IgD-negative memory B cell (primary cell): ENCODE data around the gene SESN2. TPM values are rescaled to one million over a fixed set of nuclear protein-coding genes. Genes with fewer than 3 reads are reported as not detected.

Experiments
- H3K27ac Mint-ChIP-seq, 3 donors: one replicate each; pipeline ENCODE4 v1.8.0; 2020 to 2022; ENCODE audit warnings: mild to moderate bottlenecking in 3 of 3, mixed read lengths in 3 of 3, moderate library complexity in 1 of 3
- H3K27me3 Mint-ChIP-seq: one replicate; pipeline ENCODE4 v1.8.0; 2021; ENCODE audit warnings: mixed read lengths
- H3K36me3 Mint-ChIP-seq: one replicate; pipeline ENCODE4 v1.8.0; 2020; ENCODE audit warnings: mild to moderate bottlenecking, mixed read lengths
- H3K4me1 Mint-ChIP-seq, 3 donors: one replicate each; pipeline ENCODE4 v1.8.0; 2020 to 2022; ENCODE audit warnings: mixed read lengths in 3 of 3, mild to moderate bottlenecking in 1 of 3
- H3K4me3 Mint-ChIP-seq, 4 donors: one replicate each; pipeline ENCODE4 v1.8.0; 2020 to 2022; ENCODE audit warnings: mild to moderate bottlenecking in 4 of 4, mixed read lengths in 4 of 4, moderate library complexity in 3 of 4
- H3K9me3 Mint-ChIP-seq, 3 donors: one replicate each; pipeline ENCODE4 v1.8.0; 2020 to 2021; ENCODE audit warnings: mixed read lengths in 3 of 3, mild to moderate bottlenecking in 1 of 3
- polyA plus RNA-seq: library from polyadenylated mRNA; unstranded; fragments of 300-500 nt; fragmentation: Illumina TruSeq; gene quantifications from one replicate; pipeline ENCODE4 v1.2.3, GENCODE V29; 2021

Gene SESN2
- polyA plus RNA-seq, 1 donor from 2014 or later, result 5.9 TPM

DNA sequence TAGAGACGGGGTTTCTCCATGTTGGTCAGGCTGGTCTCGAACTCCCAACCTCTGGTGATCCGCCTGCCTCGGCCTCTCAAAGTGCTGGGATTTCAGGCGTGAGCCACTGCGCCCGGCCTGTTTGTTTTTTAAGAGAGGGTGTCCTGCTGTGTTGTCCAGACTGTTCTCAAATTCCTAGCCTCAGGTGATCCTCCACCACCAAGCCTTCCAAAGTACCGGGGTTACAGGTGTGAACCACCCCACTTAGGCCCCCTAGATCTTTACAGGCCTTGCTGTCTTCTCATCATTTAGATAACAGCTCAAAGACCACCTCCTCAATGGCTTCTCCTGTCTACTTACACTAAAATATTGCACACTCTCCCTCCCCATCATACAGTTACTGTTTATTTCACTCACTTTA lies 6.3 kb downstream of the SESN2 start:
- peak overlapping the region in 1 of 3 donors; percentile 74 for H3K27ac Mint-ChIP-seq
- H3K9me3 Mint-ChIP-seq, result no peaks in the 10 kb centered on the region
- peaks cover 3% of the 10 kb centered on the region for H3K36me3 Mint-ChIP-seq
- no peak overlapping the region for H3K4me3 Mint-ChIP-seq
- no peaks in the 10 kb centered on the region for H3K27me3 Mint-ChIP-seq
- H3K4me1 Mint-ChIP-seq, result peaks cover 8 to 12% (median 11%) of the 10 kb centered on the region in 3 donors

GRCh38 chr1:28266920-28267322 lies 7.6 kb downstream of the SESN2 start:
- Mint-ChIP-seq H3K27me3 (no peaks in the 10 kb centered on the region), H3K4me1 (peaks cover 0 to 3% (median 2%) of the 10 kb centered on the region in 3 donors), H3K36me3 (peaks cover 3% of the 10 kb centered on the region), H3K4me3 (no peak overlapping the region), H3K9me3 (no peaks in the 10 kb centered on the region), H3K27ac (peak overlapping the region in 1 of 3 donors; percentile 71)

DNA sequence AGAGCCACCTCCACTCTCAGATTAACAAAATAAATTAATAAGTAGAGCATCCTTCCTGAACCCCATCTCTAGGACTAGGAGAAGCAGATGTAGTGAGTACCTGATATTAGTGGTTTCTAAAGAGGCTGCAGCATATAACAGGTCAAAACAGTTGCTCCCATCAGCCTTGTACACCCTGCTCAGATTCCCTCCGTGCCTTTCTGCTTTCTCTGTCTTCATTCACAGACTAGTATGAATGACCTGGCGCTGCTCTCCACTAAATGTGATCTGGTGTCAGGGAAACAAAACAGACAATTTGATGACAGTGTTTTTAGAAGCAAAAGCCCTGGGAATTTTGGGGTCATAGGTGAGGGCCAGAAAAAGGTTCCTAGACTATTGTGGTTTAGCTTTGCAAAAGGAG lies 8.3 kb downstream of the SESN2 start:
- Mint-ChIP-seq H3K27me3 (no peaks in the 10 kb centered on the region), H3K36me3 (peaks cover 3% of the 10 kb centered on the region), H3K9me3 (no peaks in the 10 kb centered on the region), H3K27ac (peak overlapping the region in 1 of 3 donors; percentile 87), H3K4me1 (peaks cover 0 to 3% (median 2%) of the 10 kb centered on the region in 3 donors), H3K4me3 (no peak overlapping the region)

DNA sequence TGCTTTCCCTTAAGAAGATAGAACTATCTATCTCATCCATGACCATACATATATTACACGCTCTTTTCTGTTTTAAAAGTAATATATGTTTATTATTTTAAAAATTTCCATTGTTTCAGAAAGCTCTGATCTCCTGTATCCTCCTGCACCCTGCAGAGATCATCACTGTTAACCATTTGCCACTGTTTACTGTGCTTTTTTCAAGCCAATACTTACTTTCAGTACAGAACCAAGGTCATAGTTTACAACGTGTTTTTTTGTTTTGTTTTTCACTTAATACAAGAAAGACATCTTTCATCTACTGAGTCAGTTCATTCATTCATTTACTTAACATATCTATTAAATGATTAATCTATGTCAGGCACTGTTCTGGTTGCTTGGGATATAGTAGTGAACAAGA lies 10.2 kb downstream of the SESN2 start:
- Mint-ChIP-seq H3K27me3 (no peaks in the 10 kb centered on the region), H3K4me3 (no peak overlapping the region), H3K9me3 (no peaks in the 10 kb centered on the region), H3K27ac (no peak overlapping the region), H3K4me1 (no peaks in the 10 kb centered on the region), H3K36me3 (no peaks in the 10 kb centered on the region)

DNA sequence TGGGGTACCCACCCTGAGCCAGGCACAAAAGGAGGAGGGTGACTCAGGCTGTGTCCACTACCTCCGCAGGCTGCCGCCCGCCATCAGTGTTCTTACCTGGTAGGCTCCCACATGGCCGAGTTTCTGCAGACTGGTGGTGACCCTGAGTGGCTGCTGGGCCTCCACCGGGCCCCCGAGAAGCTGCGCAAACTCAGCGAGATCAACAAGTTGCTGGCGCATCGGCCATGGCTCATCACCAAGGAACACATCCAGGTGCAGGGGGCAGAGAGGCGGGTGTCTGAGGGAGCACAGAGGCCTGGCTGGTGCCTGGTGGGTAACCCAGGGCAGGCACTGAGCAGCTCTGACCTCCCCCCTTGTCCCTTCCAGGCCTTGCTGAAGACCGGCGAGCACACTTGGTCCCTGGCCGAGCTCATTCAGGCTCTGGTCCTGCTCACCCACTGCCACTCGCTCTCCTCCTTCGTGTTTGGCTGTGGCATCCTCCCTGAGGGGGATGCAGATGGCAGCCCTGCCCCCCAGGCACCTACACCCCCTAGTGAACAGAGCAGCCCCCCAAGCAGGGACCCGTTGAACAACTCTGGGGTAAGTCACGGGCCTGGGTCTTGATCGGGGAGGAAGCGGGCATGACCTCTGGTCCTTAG lies 13.0 kb downstream of the SESN2 start:
- H3K9me3 Mint-ChIP-seq, result peaks cover 0 to 1% (median 0%) of the 10 kb centered on the region in 3 donors
- peaks cover 4% of the 10 kb centered on the region for H3K36me3 Mint-ChIP-seq

DNA sequence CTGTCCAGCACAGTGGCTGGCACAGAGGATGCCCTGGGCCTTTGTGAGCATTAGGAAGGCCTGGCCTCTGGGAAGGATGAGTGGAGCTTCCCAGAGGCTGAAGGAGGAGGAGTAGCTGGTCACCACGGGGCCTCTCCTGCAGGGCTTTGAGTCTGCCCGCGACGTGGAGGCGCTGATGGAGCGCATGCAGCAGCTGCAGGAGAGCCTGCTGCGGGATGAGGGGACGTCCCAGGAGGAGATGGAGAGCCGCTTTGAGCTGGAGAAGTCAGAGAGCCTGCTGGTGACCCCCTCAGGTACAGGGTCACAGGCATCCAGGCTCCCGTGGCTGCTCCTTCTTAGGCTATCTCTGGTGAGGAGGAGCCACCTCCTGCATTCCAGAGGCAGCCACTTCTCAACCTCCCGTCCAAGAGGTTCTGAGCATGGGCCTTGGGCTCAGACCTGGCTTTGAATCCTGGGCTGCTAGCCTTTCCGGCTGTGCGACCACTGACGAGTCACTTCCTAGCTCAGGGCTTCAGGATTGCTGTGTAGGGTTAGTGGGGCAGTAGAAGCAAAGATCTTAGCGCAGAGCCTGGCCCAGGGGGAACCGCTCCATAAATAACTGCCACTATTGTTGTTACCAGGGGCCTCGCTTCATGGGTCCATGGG lies 14.0 kb downstream of the SESN2 start:
- Mint-ChIP-seq H3K4me1 (no peaks in the 10 kb centered on the region), H3K27ac (no peak overlapping the region), H3K36me3 (peaks cover 6% of the 10 kb centered on the region), H3K4me3 (no peak overlapping the region), H3K27me3 (no peaks in the 10 kb centered on the region), H3K9me3 (peaks cover 0 to 1% (median 0%) of the 10 kb centered on the region in 3 donors)

More for the DNA sequence above, 13.0 kb downstream of the SESN2 start:
- Mint-ChIP-seq H3K27me3 (no peaks in the 10 kb centered on the region), H3K4me3 (no peak overlapping the region), H3K4me1 (no peaks in the 10 kb centered on the region), H3K27ac (no peak overlapping the region)

DNA sequence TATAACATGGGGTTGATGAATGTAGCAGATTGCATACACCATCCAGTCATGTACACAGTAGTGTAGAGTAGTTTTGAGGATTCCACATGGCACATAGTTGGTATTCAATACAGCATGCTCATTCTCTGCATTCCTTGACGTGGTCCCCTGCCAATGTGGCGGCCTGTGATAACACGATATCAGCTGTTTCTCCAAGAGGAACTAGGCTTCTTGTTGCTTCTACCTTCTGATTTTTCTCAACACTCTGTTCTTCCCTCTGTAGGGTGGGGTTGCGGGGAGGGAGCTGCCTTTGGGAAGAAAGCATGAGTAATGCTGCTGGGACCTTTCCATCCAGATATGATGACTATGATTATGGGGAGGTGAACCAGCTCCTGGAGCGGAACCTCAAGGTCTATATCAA lies 19.4 kb downstream of the SESN2 start:
- H3K36me3 Mint-ChIP-seq, result peaks cover 11% of the 10 kb centered on the region
- no peaks in the 10 kb centered on the region for H3K4me1 Mint-ChIP-seq
- peaks cover 0 to 1% (median 0%) of the 10 kb centered on the region in 3 donors for H3K9me3 Mint-ChIP-seq
- no peak overlapping the region for H3K27ac Mint-ChIP-seq
- no peak overlapping the region for H3K4me3 Mint-ChIP-seq
- H3K27me3 Mint-ChIP-seq, result no peaks in the 10 kb centered on the region

DNA sequence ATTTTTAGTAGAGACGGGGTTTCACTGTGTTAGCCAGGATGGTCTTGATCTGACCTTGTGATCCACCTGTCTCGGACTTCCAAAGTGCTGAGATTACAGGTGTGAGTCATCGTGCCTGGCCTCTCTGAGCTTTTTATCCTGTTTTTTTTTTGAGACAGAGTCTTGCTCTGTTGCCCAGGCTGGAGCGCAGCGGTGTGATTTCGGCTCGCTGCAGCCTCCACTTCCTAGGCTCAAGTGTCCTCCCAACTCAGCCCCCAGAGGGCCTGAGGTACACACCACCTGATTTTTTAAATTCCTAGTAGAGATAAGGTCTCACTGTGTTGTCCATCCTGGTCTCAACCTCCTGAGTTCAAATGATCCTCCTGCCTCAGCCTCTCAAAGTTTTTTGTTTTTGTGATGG lies 20.4 kb downstream of the SESN2 start:
- no peaks in the 10 kb centered on the region for H3K27me3 Mint-ChIP-seq
- no peak overlapping the region for H3K4me3 Mint-ChIP-seq
- H3K36me3 Mint-ChIP-seq, result peaks cover 11% of the 10 kb centered on the region
- no peak overlapping the region for H3K27ac Mint-ChIP-seq
- H3K9me3 Mint-ChIP-seq, result peaks cover 0 to 1% (median 0%) of the 10 kb centered on the region in 3 donors
- no peaks in the 10 kb centered on the region for H3K4me1 Mint-ChIP-seq

- Mint-ChIP-seq H3K36me3 (peaks cover 8% of the 10 kb centered on the region), H3K4me3 (no peak overlapping the region), H3K27me3 (no peaks in the 10 kb centered on the region), H3K27ac (peak overlapping the region in 1 of 3 donors; percentile 13), H3K4me1 (no peaks in the 10 kb centered on the region), H3K9me3 (no peaks in the 10 kb centered on the region)
Measured at GRCh38 chr1:28280501-28280900, 21.2 kb downstream of the SESN2 start.

DNA sequence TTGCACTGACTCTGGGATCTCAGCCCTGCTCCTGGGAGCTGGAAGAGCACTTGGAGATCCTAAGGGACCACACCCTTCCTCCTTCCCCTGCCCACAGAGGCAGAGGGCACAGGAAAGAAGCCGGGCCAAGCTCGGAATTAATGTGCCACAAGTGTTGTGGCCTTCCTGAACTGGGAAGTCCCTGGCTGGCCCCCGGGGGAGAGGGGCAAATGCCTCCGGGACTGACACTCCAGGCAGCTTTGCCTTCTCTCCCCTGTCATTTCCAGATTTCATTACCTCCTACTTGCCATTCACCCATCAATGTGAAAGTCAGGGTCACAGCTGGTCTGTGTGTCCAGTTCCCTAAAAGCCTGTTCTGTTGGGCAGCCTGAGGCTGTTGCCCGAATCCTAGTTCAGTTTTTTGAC lies 21.7 kb downstream of the SESN2 start:
- Mint-ChIP-seq H3K27me3 (no peaks in the 10 kb centered on the region), H3K36me3 (peaks cover 8% of the 10 kb centered on the region), H3K9me3 (no peaks in the 10 kb centered on the region), H3K27ac (peak overlapping the region in 1 of 3 donors; percentile 13), H3K4me3 (no peak overlapping the region), H3K4me1 (no peaks in the 10 kb centered on the region)

GRCh38 chr1:28281608-28282425 lies 22.5 kb downstream of the SESN2 start:
- H3K27me3 Mint-ChIP-seq, result no peaks in the 10 kb centered on the region
- no peak overlapping the region for H3K27ac Mint-ChIP-seq
- H3K9me3 Mint-ChIP-seq, result no peaks in the 10 kb centered on the region
- H3K4me3 Mint-ChIP-seq, result no peak overlapping the region
- no peaks in the 10 kb centered on the region for H3K4me1 Mint-ChIP-seq
- peaks cover 8% of the 10 kb centered on the region for H3K36me3 Mint-ChIP-seq

DNA sequence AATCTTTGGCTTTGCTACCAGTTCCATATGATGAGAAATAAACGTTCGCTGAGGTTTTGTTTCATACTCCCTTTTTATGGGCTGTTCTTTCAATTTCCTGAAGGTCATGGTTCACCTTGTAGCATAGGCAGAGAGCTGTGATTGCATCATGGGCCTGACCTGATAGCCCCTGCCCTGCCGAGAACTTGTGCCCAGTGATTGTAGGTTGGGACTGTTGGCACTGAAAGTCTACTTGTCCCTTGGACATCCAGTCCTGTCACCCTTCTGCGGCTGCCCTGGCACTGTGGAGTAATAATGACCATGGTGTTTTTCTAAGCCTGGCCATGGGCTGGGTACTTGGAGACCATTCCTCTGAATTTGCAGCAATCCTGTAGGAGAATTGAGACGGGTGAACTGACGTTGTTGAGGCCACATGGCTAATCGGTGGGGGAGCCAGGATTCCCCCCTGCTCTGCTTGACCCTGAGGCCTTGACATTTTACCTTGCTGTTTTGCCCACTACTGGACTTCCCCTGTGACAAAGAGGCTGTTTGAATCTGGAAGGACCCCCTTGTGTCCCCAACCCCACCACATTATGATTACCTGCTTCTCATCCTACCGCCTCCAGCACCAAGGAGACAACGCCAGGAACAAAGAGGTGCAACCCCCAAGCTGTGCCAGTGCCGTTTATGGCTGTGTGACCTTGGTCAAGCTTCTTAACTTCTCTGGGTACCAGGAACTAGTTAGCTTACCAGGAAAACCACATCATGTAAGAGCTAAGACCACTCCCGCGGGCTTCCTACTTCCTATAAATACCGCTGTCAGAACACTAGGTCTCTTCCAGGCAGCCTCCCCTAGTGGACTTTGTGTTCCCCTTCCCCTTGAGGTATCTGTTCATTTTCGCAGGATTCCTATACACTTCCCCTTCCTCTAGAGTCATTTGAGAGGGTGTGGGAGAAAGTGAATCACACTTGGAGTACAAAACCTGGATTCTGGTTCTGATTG lies 23.4 kb downstream of the SESN2 start:
- H3K4me3 Mint-ChIP-seq, result peak overlapping the region in 1 of 4 donors; percentile 2
- H3K4me1 Mint-ChIP-seq, result no peaks in the 10 kb centered on the region
- H3K27ac Mint-ChIP-seq, result no peak overlapping the region
- no peaks in the 10 kb centered on the region for H3K9me3 Mint-ChIP-seq
- H3K27me3 Mint-ChIP-seq, result no peaks in the 10 kb centered on the region
- peaks cover 5% of the 10 kb centered on the region for H3K36me3 Mint-ChIP-seq

- H3K27me3 Mint-ChIP-seq, result no peaks in the 10 kb centered on the region
- peaks cover 1% of the 10 kb centered on the region for H3K36me3 Mint-ChIP-seq
- no peak overlapping the region for H3K27ac Mint-ChIP-seq
- H3K4me3 Mint-ChIP-seq, result no peak overlapping the region
- no peaks in the 10 kb centered on the region for H3K4me1 Mint-ChIP-seq
- no peaks in the 10 kb centered on the region for H3K9me3 Mint-ChIP-seq
Measured at GRCh38 chr1:28286111-28286510, 26.8 kb downstream of the SESN2 start.

- Mint-ChIP-seq H3K27ac (no peak overlapping the region), H3K4me3 (no peak overlapping the region), H3K36me3 (peaks cover 1% of the 10 kb centered on the region), H3K27me3 (no peaks in the 10 kb centered on the region), H3K4me1 (no peaks in the 10 kb centered on the region), H3K9me3 (no peaks in the 10 kb centered on the region)
Measured at GRCh38 chr1:28288487-28288886, 29.2 kb downstream of the SESN2 start.
